K562 (cell line): Measurements from ENCODE around the gene KLF13.

Experiments
- CREM ChIP-seq: IDR thresholded peaks from 2 replicates; pipeline ENCODE4 v1.6.1; 2014; ENCODE audit warnings: antibody characterized with exemption, low read depth
- DPF2 ChIP-seq: fragments of 450-650 bp; IDR thresholded peaks from 2 replicates; pipeline ENCODE4 v1.6.1; 2016
- EP300 ChIP-seq: IDR thresholded peaks from 2 replicates; pipeline ENCODE4 v1.6.1; 2012; ENCODE audit warnings: low read length, improper control_type of control experiment
- KHSRP ChIP-seq: fragments of 450-650 bp; IDR thresholded peaks from 2 replicates; pipeline ENCODE4 v1.6.1; 2017
- TF ChIP-seq, protein P1 (sequence below): IDR thresholded peaks from 2 replicates; pipeline ENCODE4 v1.6.1; 2012; ENCODE audit warnings: low read depth, low read length, improper control_type of control experiment, borderline replicate concordance

DNA sequence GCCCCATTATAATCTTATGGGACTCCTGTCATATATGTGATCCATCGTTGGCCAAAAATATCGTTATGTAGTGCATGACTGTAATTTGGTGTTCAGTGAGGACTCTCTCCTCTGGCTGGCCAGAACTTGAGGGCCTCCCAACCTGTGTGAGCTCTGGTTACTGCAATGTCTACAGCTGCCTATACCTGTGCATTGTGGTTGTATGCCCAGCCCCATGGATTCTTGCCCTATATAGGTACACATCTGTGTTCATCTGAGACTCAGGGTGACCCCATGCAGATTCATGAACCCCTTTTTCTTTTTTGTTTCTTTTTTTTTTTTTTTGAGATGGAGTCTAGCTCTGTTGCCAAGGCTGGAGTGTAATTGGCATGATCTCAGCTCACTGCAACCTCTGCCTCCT lies 32.6 kb upstream of the KLF13 start:
- TF ChIP-seq EP300 (no peak), KHSRP (no peak), DPF2 (no peak), CREM (no peak)
- TF ChIP-seq, protein P1, sequence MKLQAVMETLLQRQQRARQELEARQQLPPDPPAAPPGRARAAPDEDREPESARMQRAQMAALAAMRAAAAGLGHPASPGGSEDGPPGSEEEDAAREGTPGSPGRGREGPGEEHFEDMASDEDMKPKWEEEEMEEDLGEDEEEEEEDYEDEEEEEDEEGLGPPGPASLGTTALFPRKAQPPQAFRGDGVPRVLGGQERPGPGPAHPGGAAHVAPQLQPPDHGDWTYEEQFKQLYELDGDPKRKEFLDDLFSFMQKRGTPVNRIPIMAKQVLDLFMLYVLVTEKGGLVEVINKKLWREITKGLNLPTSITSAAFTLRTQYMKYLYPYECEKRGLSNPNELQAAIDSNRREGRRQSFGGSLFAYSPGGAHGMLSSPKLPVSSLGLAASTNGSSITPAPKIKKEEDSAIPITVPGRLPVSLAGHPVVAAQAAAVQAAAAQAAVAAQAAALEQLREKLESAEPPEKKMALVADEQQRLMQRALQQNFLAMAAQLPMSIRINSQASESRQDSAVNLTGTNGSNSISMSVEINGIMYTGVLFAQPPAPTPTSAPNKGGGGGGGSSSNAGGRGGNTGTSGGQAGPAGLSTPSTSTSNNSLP = no peak
